Mesothelial cell of epicardium (in vitro differentiated cells): ENCODE data around the gene SDHAF2. TPM values are rescaled to one million over a fixed set of nuclear protein-coding genes. Genes with fewer than 3 reads are reported as not detected.

Experiments used
- DNase-seq, 2 experiments: peaks; one replicate each; pipeline ENCODE4 v3.0.0; 2021; ENCODE audit warnings: low spot score in 2 of 2; ENCODE audit not compliant: unreplicated experiment in 2 of 2
- H3K27ac Mint-ChIP-seq: 2 replicates; pipeline ENCODE4 v1.8.0; 2021; ENCODE audit warnings: mixed read lengths
- H3K27me3 Mint-ChIP-seq: 2 replicates; pipeline ENCODE4 v1.8.0; 2021; ENCODE audit warnings: low read depth, mixed read lengths
- H3K36me3 Mint-ChIP-seq: 2 replicates; pipeline ENCODE4 v1.8.0; 2021; ENCODE audit warnings: mixed read lengths
- H3K4me1 Mint-ChIP-seq: 2 replicates; pipeline ENCODE4 v1.8.0; 2021; ENCODE audit warnings: mixed read lengths
- H3K4me3 Mint-ChIP-seq: 2 replicates; pipeline ENCODE4 v1.8.0; 2021; ENCODE audit warnings: mild to moderate bottlenecking, moderate library complexity, mixed read lengths
- H3K9me3 Mint-ChIP-seq: 2 replicates; pipeline ENCODE4 v1.8.0; 2021; ENCODE audit warnings: mixed read lengths
- CTCF ChIP-seq: fragments of 200-600 bp; sonication (generic); IDR thresholded peaks from one replicate; pipeline ENCODE4 v1.5.0; 2021; ENCODE audit warnings: antibody characterized with exemption; ENCODE audit not compliant: unreplicated experiment
- total RNA-seq: library from RNA; stranded (reverse); gene quantifications from 3 replicates; pipeline ENCODE4 v1.2.1, GENCODE V29; 2021

The SDHAF2 gene
- total RNA-seq, 1 donor from 2014 or later, result 36.1 TPM

GRCh38 chr11:61487342-61488025 lies 57.6 kb downstream of the SDHAF2 start:
- Mint-ChIP-seq H3K4me3 (no peak overlapping the region), H3K27me3 (no peaks in the 10 kb centered on the region), H3K9me3 (no peaks in the 10 kb centered on the region), H3K27ac (peak overlapping the region; percentile 44), H3K4me1 (peaks cover 32% of the 10 kb centered on the region), H3K36me3 (peaks cover 3% of the 10 kb centered on the region)
- DNase-seq, result no peak
- TF ChIP-seq CTCF, result no peak

- Mint-ChIP-seq H3K27me3 (no peaks in the 10 kb centered on the region), H3K4me1 (peaks cover 32% of the 10 kb centered on the region), H3K4me3 (peak overlapping the region; percentile 20), H3K27ac (peak overlapping the region; percentile 2), H3K9me3 (no peaks in the 10 kb centered on the region), H3K36me3 (peaks cover 3% of the 10 kb centered on the region)
- no peak for TF ChIP-seq CTCF
- no peak for DNase-seq
Measured at GRCh38 chr11:61488651-61489291, 58.8 kb downstream of the SDHAF2 start.

- Mint-ChIP-seq H3K4me1 (peaks cover 32% of the 10 kb centered on the region), H3K9me3 (no peaks in the 10 kb centered on the region), H3K4me3 (no peak overlapping the region), H3K27me3 (no peaks in the 10 kb centered on the region), H3K27ac (peak overlapping the region; percentile 67), H3K36me3 (peaks cover 3% of the 10 kb centered on the region)
- no peak for TF ChIP-seq CTCF
- peak in 1 of 2 experiments; percentile 49 for DNase-seq
Measured at GRCh38 chr11:61489833-61490721, 60.2 kb downstream of the SDHAF2 start.

- H3K27me3 Mint-ChIP-seq, result no peaks in the 10 kb centered on the region
- no peak overlapping the region for H3K27ac Mint-ChIP-seq
- TF ChIP-seq CTCF, result no peak
- no peak for DNase-seq
- H3K4me3 Mint-ChIP-seq, result no peak overlapping the region
- peaks cover 26% of the 10 kb centered on the region for H3K4me1 Mint-ChIP-seq
- H3K36me3 Mint-ChIP-seq, result peaks cover 3% of the 10 kb centered on the region
- H3K9me3 Mint-ChIP-seq, result no peaks in the 10 kb centered on the region
Measured at GRCh38 chr11:61491736-61492395, 61.9 kb downstream of the SDHAF2 start.

GRCh38 chr11:61494381-61494961 lies 64.5 kb downstream of the SDHAF2 start:
- no peaks in the 10 kb centered on the region for H3K27me3 Mint-ChIP-seq
- no peak for TF ChIP-seq CTCF
- no peak overlapping the region for H3K27ac Mint-ChIP-seq

More at GRCh38 chr11:61494381-61494961, 64.5 kb downstream of the SDHAF2 start:
- Mint-ChIP-seq H3K9me3 (no peaks in the 10 kb centered on the region), H3K4me3 (no peak overlapping the region), H3K36me3 (no peaks in the 10 kb centered on the region), H3K4me1 (peaks cover 10% of the 10 kb centered on the region)
- no peak for DNase-seq
